K562 (cell line): Measurements from ENCODE around the gene ATXN1L. TPM values are rescaled to one million over a fixed set of nuclear protein-coding genes. Genes with fewer than 3 reads are reported as not detected.

Experiments used
- ATAC-seq: fragments of 200-7000 bp; cut with Tn5 transposase; 3 replicates; pipeline ENCODE4 v1.9.1; 2020; ENCODE audit warnings: moderate library complexity
- BruUV-seq: library from RNA; stranded (reverse); fragments of 400-500 nt; replicated peaks from 2 replicates; lab custom pipeline; 2021; lab: Mats Ljungman, UMichigan
- CTCF ChIA-PET: fragments of 300-600 bp; formaldehyde crosslinking; extraction: SDS; loops from one replicate; lab custom pipeline; 2021; ENCODE audit warnings: low intra/inter-chr PET ratio; lab: Yijun Ruan, JAX
- POLR2A ChIA-PET: fragments of 300-600, 350-650 bp; sonication (Branson Sonifier 250); formaldehyde crosslinking; extraction: SDS; loops from one replicate; lab custom pipeline; 2021; ENCODE audit warnings: antibody characterized with exemption, inconsistent platforms; lab: Yijun Ruan, JAX
- DNase-seq, 4 experiments: peaks; one replicate each; pipeline versions ENCODE4 v3.0.0 to v3.0.0-alpha.2; 2011 to 2018; ENCODE audit warnings: low spot score in 3 of 4, mixed read lengths in 3 of 4; ENCODE audit errors: extremely low read depth in 1 of 4
- FAIRE-seq: peaks from 2 replicates; lab custom pipeline; 2011; peaks lifted over from hg19 to GRCh38; lab: Jason Lieb, UNC
- H2AFZ ChIP-seq: 2 replicates; pipeline ENCODE4 v1.6.0; 2011; ENCODE audit warnings: low read depth, low read length, control low read depth, inconsistent platforms
- H3K27ac ChIP-seq: fragments of 200-600 bp; 3 replicates; pipeline ENCODE4 v1.8.0; 2011; ENCODE audit warnings: low read depth, mild to moderate bottlenecking, control low read depth, inconsistent platforms, low read length, moderate library complexity, mixed read lengths; ENCODE audit errors: extremely low read depth
- H3K27me3 ChIP-seq, 2 experiments: fragments of 300-600 bp in 1 of 2; 2 replicates in 1 of 2; 3 replicates in 1 of 2; pipeline versions ENCODE4 v1.6.0 to v1.8.0; 2011; ENCODE audit warnings: inconsistent platforms in 2 of 2, low read length in 2 of 2, mild to moderate bottlenecking in 1 of 2, mixed read lengths in 1 of 2, moderate library complexity in 1 of 2; ENCODE audit not compliant: control insufficient read depth in 2 of 2, insufficient read depth in 2 of 2
- H3K36me3 ChIP-seq: fragments of 300-600 bp; 3 replicates; pipeline ENCODE4 v1.8.0; 2011; ENCODE audit warnings: mild to moderate bottlenecking, low read length, inconsistent platforms; ENCODE audit not compliant: control insufficient read depth, insufficient read depth
- H3K4me1 ChIP-seq, 2 experiments: fragments of 200-600 bp in 1 of 2; replicated peaks in 1 of 2; 2 replicates in 1 of 2; 3 replicates in 1 of 2; pipeline versions ENCODE4 v1.5.1 to v1.8.0; 2011; ENCODE audit warnings: inconsistent platforms in 2 of 2, low read length in 2 of 2, mild to moderate bottlenecking in 1 of 2, mixed read lengths in 1 of 2, moderate library complexity in 1 of 2; ENCODE audit not compliant: control insufficient read depth in 2 of 2, insufficient read depth in 2 of 2
- H3K4me2 ChIP-seq: 2 replicates; pipeline ENCODE4 v1.6.1; 2011; ENCODE audit warnings: low read length, control low read depth, inconsistent platforms, mixed read lengths; ENCODE audit not compliant: insufficient read depth
- H3K4me3 ChIP-seq: fragments of 200-600 bp; sonication (generic), shearing (Covaris generic); 2 replicates; pipeline ENCODE4 v1.5.1; 2016; ENCODE audit warnings: control low read depth, inconsistent platforms
- H3K79me2 ChIP-seq: fragments of 200-600 bp; 3 replicates; pipeline ENCODE4 v1.8.0; 2011; ENCODE audit warnings: low read length, inconsistent platforms; ENCODE audit not compliant: control insufficient read depth, insufficient read depth
- H3K9ac ChIP-seq, 2 experiments: 2 replicates each; pipeline versions ENCODE4 v1.6.0 to v1.6.1; 2011; ENCODE audit warnings: low read depth in 2 of 2, low read length in 2 of 2, control low read depth in 1 of 2, inconsistent platforms in 1 of 2, mild to moderate bottlenecking in 1 of 2, mixed read lengths in 1 of 2; ENCODE audit not compliant: insufficient read depth in 1 of 2
- H3K9me1 ChIP-seq: one replicate; pipeline ENCODE4 v1.6.0; 2011; ENCODE audit warnings: inconsistent platforms, mild to moderate bottlenecking, low read length, moderate library complexity; ENCODE audit not compliant: control insufficient read depth, insufficient read depth
- H3K9me3 ChIP-seq: replicated peaks from 2 replicates; pipeline ENCODE4 v1.5.1; 2011; ENCODE audit warnings: low read depth, low read length, inconsistent platforms; ENCODE audit not compliant: control insufficient read depth, insufficient read depth
- H4K20me1 ChIP-seq: replicated peaks from 2 replicates; pipeline ENCODE4 v1.6.1; 2011; ENCODE audit warnings: low read length, inconsistent platforms, mixed read lengths; ENCODE audit not compliant: control insufficient read depth, insufficient read depth
- CBX1 ChIP-seq: sonication (generic); IDR thresholded peaks from 2 replicates; pipeline ENCODE4 v1.6.1; 2016; ENCODE audit warnings: antibody characterized with exemption, low read depth, mild to moderate bottlenecking
- CHCHD3 ChIP-seq: fragments of 250-450 bp; sonication (Bioruptor Pico); IDR thresholded peaks from 2 replicates; pipeline ENCODE4 v2.1.2; 2022; ENCODE audit warnings: mild to moderate bottlenecking
- ESRRB ChIP-seq: fragments of 250-450 bp; sonication (Bioruptor Pico); IDR thresholded peaks from 2 replicates; pipeline ENCODE4 v1.5.0; 2020; ENCODE audit warnings: mild to moderate bottlenecking, moderate library complexity, borderline replicate concordance
- GTF2F1 ChIP-seq: IDR thresholded peaks from 2 replicates; pipeline ENCODE4 v1.6.1; 2011; ENCODE audit warnings: low read depth, low read length, improper control_type of control experiment
- JUND ChIP-seq, 2 experiments: IDR thresholded peaks; 2 replicates in 1 of 2; 3 replicates in 1 of 2; pipeline ENCODE4 v1.6.1; 2011; ENCODE audit warnings: borderline replicate concordance in 2 of 2, low read depth in 2 of 2, low read length in 2 of 2, improper control_type of control experiment in 1 of 2, missing biosample characterization in 1 of 2, missing genetic modification characterization in 1 of 2, missing genetic modification reagents in 1 of 2
- MXI1 ChIP-seq: IDR thresholded peaks from 2 replicates; pipeline ENCODE4 v1.6.1; 2011; ENCODE audit warnings: low read depth, mild to moderate bottlenecking, improper control_type of control experiment, low read length
- NELFE ChIP-seq: IDR thresholded peaks from 2 replicates; pipeline ENCODE4 v1.6.1; 2011; ENCODE audit warnings: mild to moderate bottlenecking; ENCODE audit not compliant: insufficient read depth, insufficient read length
- TSC22D4 ChIP-seq: fragments of 450-650 bp; IDR thresholded peaks from 2 replicates; pipeline ENCODE4 v1.6.1; 2016; ENCODE audit warnings: missing genetic modification characterization, missing biosample characterization, control low read depth
- ZKSCAN8 ChIP-seq: fragments of 200-800 bp; sonication (Bioruptor generic); IDR thresholded peaks from 2 replicates; pipeline ENCODE4 v1.6.1; 2016; ENCODE audit warnings: missing genetic modification characterization, missing compliant biosample characterization
- ZSCAN32 ChIP-seq: fragments of 450-650 bp; formaldehyde crosslinking; IDR thresholded peaks from 2 replicates; pipeline ENCODE4 v1.4.0; 2020; ENCODE audit warnings: mild to moderate bottlenecking, moderate library complexity
- WGBS: fragments of 100-300 bp; shearing (Covaris generic); methylation state at CpG from one replicate; pipeline ENCODE4 v1.1.6; 2016; ENCODE audit warnings: low coverage, mixed read lengths; ENCODE audit not compliant: insufficient coverage; ENCODE audit errors: missing lambda C conversion rate; 5-methylcytosine and 5-hydroxymethylcytosine counted together
- in situ Hi-C: fragments of 300-500 bp; cut with MboI; formaldehyde crosslinking; loops from 4 replicates; pipeline ENCODE4 v1.15.0; 2018; ENCODE audit warnings: inconsistent platforms, mixed read lengths
- intact Hi-C: fragments of 100-400 bp; cut with micrococcal nuclease; formaldehyde crosslinking; loops from 2 replicates; pipeline ENCODE4 v1.14.2; 2022
- polyA plus RNA-seq, 8 experiments: library from polyadenylated mRNA; depleted of rRNA in 4 of 8; stranded (reverse) in 5 of 8; unstranded in 3 of 8; fragments of >200 nt; fragmentation: Nextera tagmentation in 2 of 8; fragmentation: Illumina TruSeq in 1 of 8; extraction: Ambion mirVana in 2 of 8; extraction: Trizol in 1 of 8; gene quantifications; 2 replicates each; pipeline versions ENCODE4 v1.2.1 to v1.2.3, GENCODE V29; 2011 to 2014; ENCODE audit warnings: inconsistent platforms in 1 of 8, missing spikeins in 1 of 8
- total RNA-seq, 7 experiments: library from RNA; depleted of rRNA in 6 of 7; stranded (reverse); fragments of >200 nt in 6 of 7; fragmentation: Illumina TruSeq in 2 of 7; extraction: Trizol in 2 of 7; gene quantifications; 2 replicates each; pipeline versions ENCODE4 v1.2.1 to v1.2.3, GENCODE V29; 2011 to 2021; ENCODE audit warnings: low replicate concordance in 1 of 7
- TF ChIP-seq, protein P1 (sequence below): fragments of 250-450 bp; sonication (Bioruptor Pico); IDR thresholded peaks from 2 replicates; pipeline ENCODE4 v1.4.0; 2020; ENCODE audit warnings: mild to moderate bottlenecking, moderate library complexity
- TF ChIP-seq, protein P2 (sequence below): fragments of 250-450 bp; sonication (Bioruptor Pico); IDR thresholded peaks from 2 replicates; pipeline ENCODE4 v1.5.0; 2020; ENCODE audit warnings: mild to moderate bottlenecking
- TF ChIP-seq, protein P3 (sequence below): sonication (generic); formaldehyde crosslinking; IDR thresholded peaks from 2 replicates; pipeline ENCODE4 v1.8.0; 2022; ENCODE audit warnings: missing genetic modification reagents, mild to moderate bottlenecking, borderline replicate concordance

Gene ATXN1L
- total and polyA plus RNA-seq, 9 of the 15 experiments (the other 6 are each of a cell fraction or from before 2014, with no cell fraction given), result 1.4 to 11.3 (median 9.3) TPM

DNA sequence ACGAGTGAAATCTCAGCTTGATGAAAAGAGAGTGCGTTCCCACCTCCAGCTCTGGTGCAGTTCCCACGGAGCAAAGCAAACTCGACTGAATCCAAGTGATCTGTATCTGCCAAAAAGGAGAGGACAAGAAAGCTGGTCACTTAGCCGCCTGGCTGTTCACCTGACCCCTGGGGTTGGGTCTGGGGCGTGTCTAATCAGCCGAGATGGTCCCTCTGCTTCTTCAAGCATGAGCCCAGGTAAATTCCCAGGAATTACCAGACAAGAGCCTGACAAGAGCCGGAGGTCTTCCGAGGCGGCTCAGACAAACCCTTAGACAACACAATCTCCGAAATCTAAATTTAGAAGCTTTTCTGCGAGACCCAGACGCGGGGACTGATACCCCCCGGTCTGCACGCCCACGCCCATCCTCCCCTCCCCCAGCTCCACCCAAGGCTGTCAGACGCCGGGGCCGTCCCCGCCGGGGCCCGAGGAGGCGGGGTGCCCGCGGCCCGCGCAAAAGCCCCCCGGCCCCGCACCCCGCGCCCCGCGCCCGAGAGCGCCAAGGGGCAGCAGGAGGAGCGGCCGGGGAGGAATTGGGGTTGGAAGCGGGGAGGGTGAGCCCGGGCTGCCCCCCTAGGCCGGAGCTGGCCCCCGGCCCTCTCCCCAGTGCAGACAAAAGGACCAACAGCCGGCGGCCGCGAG, 37.5 kb downstream of the ATXN1L start:
- ATAC-seq (peak; percentile 83), FAIRE-seq (peak; percentile 72), DNase-seq (peak; percentile 37 to 61 (median 54))
- peak overlapping the region; percentile 85 to 98; a peak in 3 of 4 replicates for H3K9ac ChIP-seq
- peak overlapping the region; percentile 80 for H3K27ac ChIP-seq
- peak overlapping the region; percentile 95 for H3K4me3 ChIP-seq
- 2% methylated on average over 21 of the region's 46 CpGs for WGBS
- H3K4me1 ChIP-seq, result peaks cover 13 to 26% of the 10 kb centered on the region in 2 experiments; a peak in 4 of 5 replicates
- CTCF ChIA-PET, result interaction anchor here (1.4 kb wide), 1 partner anchor 78 kb away, joined by 3 read pairs; no protein-coding TSS in a partner anchor
- intact Hi-C loops, result loop anchor here (2.0 kb wide), 1 partner anchor 77 kb away; no protein-coding TSS in a partner anchor
- in situ Hi-C loops, result no loop called here
- H4K20me1 ChIP-seq, result peaks cover 7% of the 10 kb centered on the region
- peak overlapping the region; percentile 99 for H2AFZ ChIP-seq
- H3K36me3 ChIP-seq, result no peaks in the 10 kb centered on the region; the same call in 2 of the 3 replicates
- no peaks in the 10 kb centered on the region for H3K9me1 ChIP-seq
- no peaks in the 10 kb centered on the region for H3K27me3 ChIP-seq
- peak overlapping the region; percentile 86 for H3K4me2 ChIP-seq
- POLR2A ChIA-PET, result interaction anchor here (0.6 to 3.2 kb wide), 13 partner anchors 9 to 1057 kb away, joined by 3 to 20 read pairs (median 4); partner anchors contain the start of genes DHX38 and TXNL4B
- no peaks in the 10 kb centered on the region for H3K9me3 ChIP-seq
- BruUV-seq, result no TSS peak
- H3K79me2 ChIP-seq, result no peaks in the 10 kb centered on the region
- TF ChIP-seq CBX1, result no peak
- TF ChIP-seq, protein P1, sequence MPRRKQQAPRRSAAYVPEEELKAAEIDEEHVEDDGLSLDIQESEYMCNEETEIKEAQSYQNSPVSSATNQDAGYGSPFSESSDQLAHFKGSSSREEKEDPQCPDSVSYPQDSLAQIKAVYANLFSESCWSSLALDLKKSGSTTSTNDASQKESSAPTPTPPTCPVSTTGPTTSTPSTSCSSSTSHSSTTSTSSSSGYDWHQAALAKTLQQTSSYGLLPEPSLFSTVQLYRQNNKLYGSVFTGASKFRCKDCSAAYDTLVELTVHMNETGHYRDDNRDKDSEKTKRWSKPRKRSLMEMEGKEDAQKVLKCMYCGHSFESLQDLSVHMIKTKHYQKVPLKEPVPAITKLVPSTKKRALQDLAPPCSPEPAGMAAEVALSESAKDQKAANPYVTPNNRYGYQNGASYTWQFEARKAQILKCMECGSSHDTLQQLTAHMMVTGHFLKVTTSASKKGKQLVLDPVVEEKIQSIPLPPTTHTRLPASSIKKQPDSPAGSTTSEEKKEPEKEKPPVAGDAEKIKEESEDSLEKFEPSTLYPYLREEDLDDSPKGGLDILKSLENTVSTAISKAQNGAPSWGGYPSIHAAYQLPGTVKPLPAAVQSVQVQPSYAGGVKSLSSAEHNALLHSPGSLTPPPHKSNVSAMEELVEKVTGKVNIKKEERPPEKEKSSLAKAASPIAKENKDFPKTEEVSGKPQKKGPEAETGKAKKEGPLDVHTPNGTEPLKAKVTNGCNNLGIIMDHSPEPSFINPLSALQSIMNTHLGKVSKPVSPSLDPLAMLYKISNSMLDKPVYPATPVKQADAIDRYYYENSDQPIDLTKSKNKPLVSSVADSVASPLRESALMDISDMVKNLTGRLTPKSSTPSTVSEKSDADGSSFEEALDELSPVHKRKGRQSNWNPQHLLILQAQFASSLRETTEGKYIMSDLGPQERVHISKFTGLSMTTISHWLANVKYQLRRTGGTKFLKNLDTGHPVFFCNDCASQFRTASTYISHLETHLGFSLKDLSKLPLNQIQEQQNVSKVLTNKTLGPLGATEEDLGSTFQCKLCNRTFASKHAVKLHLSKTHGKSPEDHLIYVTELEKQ, result no peak
- TF ChIP-seq JUND (IDR thresholded peaks at IDR 0.05; ENCODE audit: borderline replicate concordance, low read depth, low read length), result 0 out of 2 replicates have a peak, but pooled peaks have one; percentile 3
- no peak for TF ChIP-seq JUND (tag; IDR thresholded peaks at IDR 0.05; ENCODE audit: borderline replicate concordance, low read depth, low read length)
- no peak for TF ChIP-seq NELFE
- no peak for TF ChIP-seq ZKSCAN8 (CRISPR knock-in tag)
- no peak for TF ChIP-seq ZSCAN32 (CRISPR knock-in tag)
- no peak for TF ChIP-seq MXI1
- TF ChIP-seq, protein P2, sequence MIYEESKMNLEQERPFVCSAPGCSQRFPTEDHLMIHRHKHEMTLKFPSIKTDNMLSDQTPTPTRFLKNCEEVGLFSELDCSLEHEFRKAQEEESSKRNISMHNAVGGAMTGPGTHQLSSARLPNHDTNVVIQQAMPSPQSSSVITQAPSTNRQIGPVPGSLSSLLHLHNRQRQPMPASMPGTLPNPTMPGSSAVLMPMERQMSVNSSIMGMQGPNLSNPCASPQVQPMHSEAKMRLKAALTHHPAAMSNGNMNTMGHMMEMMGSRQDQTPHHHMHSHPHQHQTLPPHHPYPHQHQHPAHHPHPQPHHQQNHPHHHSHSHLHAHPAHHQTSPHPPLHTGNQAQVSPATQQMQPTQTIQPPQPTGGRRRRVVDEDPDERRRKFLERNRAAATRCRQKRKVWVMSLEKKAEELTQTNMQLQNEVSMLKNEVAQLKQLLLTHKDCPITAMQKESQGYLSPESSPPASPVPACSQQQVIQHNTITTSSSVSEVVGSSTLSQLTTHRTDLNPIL (CRISPR knock-in tag), result no peak
- TF ChIP-seq TSC22D4, result no peak
- TF ChIP-seq CHCHD3 (CRISPR knock-in tag), result no peak
- TF ChIP-seq, protein P3, sequence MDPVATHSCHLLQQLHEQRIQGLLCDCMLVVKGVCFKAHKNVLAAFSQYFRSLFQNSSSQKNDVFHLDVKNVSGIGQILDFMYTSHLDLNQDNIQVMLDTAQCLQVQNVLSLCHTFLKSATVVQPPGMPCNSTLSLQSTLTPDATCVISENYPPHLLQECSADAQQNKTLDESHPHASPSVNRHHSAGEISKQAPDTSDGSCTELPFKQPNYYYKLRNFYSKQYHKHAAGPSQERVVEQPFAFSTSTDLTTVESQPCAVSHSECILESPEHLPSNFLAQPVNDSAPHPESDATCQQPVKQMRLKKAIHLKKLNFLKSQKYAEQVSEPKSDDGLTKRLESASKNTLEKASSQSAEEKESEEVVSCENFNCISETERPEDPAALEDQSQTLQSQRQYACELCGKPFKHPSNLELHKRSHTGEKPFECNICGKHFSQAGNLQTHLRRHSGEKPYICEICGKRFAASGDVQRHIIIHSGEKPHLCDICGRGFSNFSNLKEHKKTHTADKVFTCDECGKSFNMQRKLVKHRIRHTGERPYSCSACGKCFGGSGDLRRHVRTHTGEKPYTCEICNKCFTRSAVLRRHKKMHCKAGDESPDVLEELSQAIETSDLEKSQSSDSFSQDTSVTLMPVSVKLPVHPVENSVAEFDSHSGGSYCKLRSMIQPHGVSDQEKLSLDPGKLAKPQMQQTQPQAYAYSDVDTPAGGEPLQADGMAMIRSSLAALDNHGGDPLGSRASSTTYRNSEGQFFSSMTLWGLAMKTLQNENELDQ (CRISPR knock-in tag), result no peak
- no peak for TF ChIP-seq GTF2F1
- TF ChIP-seq ESRRB (CRISPR knock-in tag), result no peak
